ENCODE data around the gene GRAMD2A. TPM values are rescaled to one million over a fixed set of nuclear protein-coding genes. Genes with fewer than 3 reads are reported as not detected.

Gene GRAMD2A
- total RNA-seq, 1 experiment from 2014 or later, result 1.2 TPM

DNA sequence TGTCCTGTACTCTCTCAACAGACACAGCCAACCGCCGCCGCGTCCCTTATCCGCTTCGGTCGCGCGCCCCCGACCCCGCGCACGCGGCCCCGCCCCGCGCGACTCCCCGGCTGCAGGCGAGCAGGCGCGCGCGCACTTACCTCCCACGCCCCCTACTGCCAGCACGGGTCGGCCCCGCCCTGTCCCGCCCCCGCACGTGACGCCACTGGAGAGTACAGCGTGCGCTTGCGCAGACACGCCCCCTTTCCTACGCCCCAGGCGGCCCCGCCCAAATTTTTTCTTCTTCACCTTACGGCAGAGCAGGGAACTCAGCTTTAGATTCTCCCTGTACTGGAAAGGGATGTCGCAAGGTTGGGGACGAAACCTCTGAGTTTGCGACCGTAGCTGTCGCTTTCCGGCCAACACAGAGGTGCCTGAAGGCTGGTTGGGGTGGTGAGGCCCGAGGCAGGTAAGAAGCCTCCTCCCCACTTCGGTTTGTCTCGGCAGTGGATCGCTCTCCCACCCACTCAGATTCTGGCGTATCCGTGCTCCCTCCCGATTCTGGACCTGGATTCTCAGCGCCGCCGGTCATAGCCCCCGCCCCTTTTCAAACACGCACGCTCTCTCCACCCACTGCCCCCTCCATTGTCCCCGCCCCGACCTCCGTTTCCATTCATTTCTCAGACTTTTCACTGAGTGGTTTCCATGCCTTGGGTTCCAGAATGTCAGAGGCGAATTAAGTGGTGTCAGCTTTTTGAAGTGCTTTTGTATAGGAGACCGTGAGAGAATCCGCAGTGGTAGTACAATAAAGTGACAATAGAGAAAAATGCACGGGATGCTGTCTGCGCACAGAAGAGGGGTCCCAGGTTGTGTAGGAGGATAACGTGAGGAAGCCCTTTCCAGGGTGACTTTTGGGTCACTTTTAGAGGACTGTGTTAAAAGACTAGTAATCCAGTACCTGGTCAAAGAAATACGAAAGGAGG lies 79.3 kb downstream of the GRAMD2A start, which contains the start of the genes MYO9A and SENP8:
MYO9A (minus strand) TSS at position 134 of the 962 bp plus-strand sequence. CDS start 71,587 bp downstream, outside the sequence.
SENP8 (plus strand) TSS at position 387 of the 962 bp plus-strand sequence. CDS start 21,221 bp downstream, outside the sequence.
- DNase-seq, result peak; percentile 97
- peak within 1 kb of the TSS; percentile 99 for H3K4me3 Mint-ChIP-seq (ENCODE audit: unreplicated experiment)
- H3K27ac Mint-ChIP-seq (ENCODE audit: unreplicated experiment), result peak within 1 kb of the TSS; percentile 97
- peaks cover 27% of the 10 kb centered on the region for H3K36me3 Mint-ChIP-seq (ENCODE audit: insufficient read depth, unreplicated experiment)
- no TSS peak for BruUV-seq (replicated peaks)
- no peaks in the 10 kb centered on the region for H3K27me3 Mint-ChIP-seq (ENCODE audit: insufficient read depth, unreplicated experiment)
- Histone ChIP-seq H3K4me3 (ENCODE audit: low read depth, low read length) (peak within 1 kb of the TSS; percentile 99), H3K36me3 (ENCODE audit: control insufficient read depth, insufficient read depth, low read length) (no peaks in the 10 kb centered on the region), H3K27me3 (replicated peaks; ENCODE audit: control insufficient read depth, insufficient read depth, low read length) (no peaks in the 10 kb centered on the region), H3K4me1 (peaks cover 26% of the 10 kb centered on the region), H3K9me3 (no peaks in the 10 kb centered on the region)
- H3K4me1 Mint-ChIP-seq (ENCODE audit: low read depth, unreplicated experiment), result peaks cover 40% of the 10 kb centered on the region
- TF ChIP-seq, protein P1, sequence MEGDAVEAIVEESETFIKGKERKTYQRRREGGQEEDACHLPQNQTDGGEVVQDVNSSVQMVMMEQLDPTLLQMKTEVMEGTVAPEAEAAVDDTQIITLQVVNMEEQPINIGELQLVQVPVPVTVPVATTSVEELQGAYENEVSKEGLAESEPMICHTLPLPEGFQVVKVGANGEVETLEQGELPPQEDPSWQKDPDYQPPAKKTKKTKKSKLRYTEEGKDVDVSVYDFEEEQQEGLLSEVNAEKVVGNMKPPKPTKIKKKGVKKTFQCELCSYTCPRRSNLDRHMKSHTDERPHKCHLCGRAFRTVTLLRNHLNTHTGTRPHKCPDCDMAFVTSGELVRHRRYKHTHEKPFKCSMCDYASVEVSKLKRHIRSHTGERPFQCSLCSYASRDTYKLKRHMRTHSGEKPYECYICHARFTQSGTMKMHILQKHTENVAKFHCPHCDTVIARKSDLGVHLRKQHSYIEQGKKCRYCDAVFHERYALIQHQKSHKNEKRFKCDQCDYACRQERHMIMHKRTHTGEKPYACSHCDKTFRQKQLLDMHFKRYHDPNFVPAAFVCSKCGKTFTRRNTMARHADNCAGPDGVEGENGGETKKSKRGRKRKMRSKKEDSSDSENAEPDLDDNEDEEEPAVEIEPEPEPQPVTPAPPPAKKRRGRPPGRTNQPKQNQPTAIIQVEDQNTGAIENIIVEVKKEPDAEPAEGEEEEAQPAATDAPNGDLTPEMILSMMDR (IDR thresholded peaks at IDR 0.05; ENCODE audit: insufficient read depth in 1 of 2, low read depth in 1 of 2, low read length in 1 of 2, severe bottlenecking in 1 of 2, unreplicated experiment in 1 of 2), result peak in 1 of 2 experiments; percentile 17
- H3K9me3 Mint-ChIP-seq (ENCODE audit: unreplicated experiment), result no peaks in the 10 kb centered on the region
- intact Hi-C loops (cut with micrococcal nuclease; ENCODE audit: unreplicated experiment), result loop anchor here (2.0 to 10.0 kb wide), 3 partner anchors 39 to 143 kb away; no protein-coding TSS in a partner anchor
- POLR2A ChIA-PET, result interaction anchor here (0.5 to 1.5 kb wide), 2 partner anchors 26 to 58 kb away, joined by 4 to 7 read pairs; no protein-coding TSS in a partner anchor
- CTCF ChIA-PET, result interaction anchor here (0.6 to 1.0 kb wide), 8 partner anchors 14 to 374 kb away, joined by 3 to 12 read pairs (median 4); no protein-coding TSS in a partner anchor

DNA sequence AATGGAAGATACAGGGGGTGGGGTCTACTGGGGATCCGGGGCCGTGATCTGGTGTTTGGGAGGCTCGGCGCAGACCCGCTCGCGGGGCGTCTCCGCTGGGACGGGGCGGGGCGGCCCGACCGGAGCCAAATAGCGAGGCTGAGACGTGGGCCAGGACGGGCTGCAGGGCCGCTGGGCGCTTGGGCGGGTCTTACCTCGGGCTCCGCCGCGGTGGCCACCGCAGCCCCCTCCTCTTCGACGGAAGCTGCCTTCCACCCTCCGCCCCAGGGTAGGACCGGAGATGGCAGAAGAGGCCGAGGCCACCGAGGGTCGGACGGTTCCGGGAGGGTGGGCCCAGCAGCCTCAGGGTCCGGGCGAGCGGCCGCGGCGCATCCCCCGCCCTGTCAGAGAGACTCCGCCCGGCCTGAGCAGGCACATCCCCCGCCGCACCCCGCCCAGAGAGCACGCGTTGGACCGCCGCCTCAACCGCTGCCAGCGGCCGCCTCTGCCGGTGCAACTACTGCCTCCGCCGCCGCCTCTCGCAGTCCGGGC lies 80.0 kb downstream of the GRAMD2A start:
- H3K4me1 Mint-ChIP-seq (ENCODE audit: low read depth, unreplicated experiment), result peaks cover 45% of the 10 kb centered on the region
- intact Hi-C loops (cut with micrococcal nuclease; ENCODE audit: unreplicated experiment), result loop anchor here (2.0 to 10.0 kb wide), 3 partner anchors 39 to 143 kb away; no protein-coding TSS in a partner anchor
- Histone ChIP-seq H3K36me3 (ENCODE audit: control insufficient read depth, insufficient read depth, low read length) (no peaks in the 10 kb centered on the region), H3K27me3 (replicated peaks; ENCODE audit: control insufficient read depth, insufficient read depth, low read length) (no peaks in the 10 kb centered on the region), H3K4me3 (ENCODE audit: low read depth, low read length) (peak overlapping the region; percentile 99), H3K9me3 (no peaks in the 10 kb centered on the region), H3K4me1 (peaks cover 33% of the 10 kb centered on the region)
- TF ChIP-seq, protein P1 (IDR thresholded peaks at IDR 0.05; ENCODE audit: insufficient read depth in 1 of 2, low read depth in 1 of 2, low read length in 1 of 2, severe bottlenecking in 1 of 2, unreplicated experiment in 1 of 2), result no peak
- peak; percentile 80 to 88 for DNase-seq
- H3K36me3 Mint-ChIP-seq (ENCODE audit: insufficient read depth, unreplicated experiment), result peaks cover 27% of the 10 kb centered on the region
- no TSS peak for BruUV-seq (replicated peaks)
- H3K4me3 Mint-ChIP-seq (ENCODE audit: unreplicated experiment), result peak overlapping the region; percentile 99
- ChIA-PET POLR2A (interaction anchor here (0.5 to 1.5 kb wide), 2 partner anchors 25 to 266 kb away, joined by 7 to 10 read pairs; no protein-coding TSS in a partner anchor), CTCF (interaction anchor here (0.9 to 1.0 kb wide), 3 partner anchors 16 to 374 kb away, joined by 3 read pairs; no protein-coding TSS in a partner anchor)
- H3K9me3 Mint-ChIP-seq (ENCODE audit: unreplicated experiment), result no peaks in the 10 kb centered on the region
- H3K27ac Mint-ChIP-seq (ENCODE audit: unreplicated experiment), result peak overlapping the region; percentile 97
- no peaks in the 10 kb centered on the region for H3K27me3 Mint-ChIP-seq (ENCODE audit: insufficient read depth, unreplicated experiment)
